ENCODE measurements around the gene MARCOL. TPM values are rescaled to one million over a fixed set of nuclear protein-coding genes. Genes with fewer than 3 reads are reported as not detected.

MARCOL gene
- total RNA-seq, 1 donor from 2014 or later: not detected

GRCh38 chr5:148290271-148291195 is 52.2 kb downstream of the MARCOL start:
- H3K9me3 ChIP-seq: no peaks in the 10 kb centered on the region
- TF ChIP-seq POLR2A (IDR thresholded peaks at IDR 0.05) (no peak), CTCF (IDR thresholded peaks at IDR 0.05) (no peak), POLR2AphosphoS5 (IDR thresholded peaks at IDR 0.05; ENCODE audit: insufficient read depth in 1 of 2, low read depth in 1 of 2) (no peak)
- H3K4me3 ChIP-seq: no peak overlapping the region
- intact Hi-C loops (cut with DNase I): no loop called here
- H3K27ac ChIP-seq: no peak overlapping the region
- DNase-seq (ENCODE audit: extremely low spot score in 2 of 2): no peak
- no peaks in the 10 kb centered on the region for H3K4me1 ChIP-seq
- H3K27me3 ChIP-seq: no peaks in the 10 kb centered on the region
- no peaks in the 10 kb centered on the region for H3K36me3 ChIP-seq

Small RNA genes within 50 kb of the gene (small RNA-seq; reads per million reads assigned to genes)
- gene HMGN1P16: not detected

Other genes starting within 250 kb of the MARCOL start
- 235 TPM for gene SPINK5, start 174.5 kb upstream of the MARCOL start, total RNA-seq
- not detected for gene SPINK14, start 70.0 kb upstream of the MARCOL start, total RNA-seq
- not detected for gene SPINK6, start 35.5 kb upstream of the MARCOL start, total RNA-seq
- gene SPINK13, start 30.3 kb downstream of the MARCOL start, total RNA-seq: not detected
- gene SPINK7, start 73.9 kb downstream of the MARCOL start, total RNA-seq: 65.3 TPM
- gene SPINK9, start 97.0 kb downstream of the MARCOL start, total RNA-seq: not detected
- gene FBXO38, start 145.4 kb downstream of the MARCOL start, total RNA-seq: 40.3 TPM